IMR-90 (cell line): ENCODE data around the gene GGN.

Experiments
- NFE2L2 ChIP-seq: fragments of 150-350 bp; IDR thresholded peaks from 2 replicates; pipeline ENCODE4 v1.6.1; 2016; ENCODE audit warnings: low read depth, mild to moderate bottlenecking, low read length
- POLR2A ChIP-seq: IDR thresholded peaks from 2 replicates; pipeline ENCODE4 v1.6.1; 2012; ENCODE audit warnings: mild to moderate bottlenecking, low read depth, low read length
- TF ChIP-seq, protein P1 (sequence below): fragments of 150-350 bp; IDR thresholded peaks from 2 replicates; pipeline ENCODE4 v1.6.1; 2016; ENCODE audit warnings: low read depth, mild to moderate bottlenecking, low read length, moderate library complexity, borderline replicate concordance
- TF ChIP-seq, protein P2 (sequence below): conservative IDR thresholded peaks from 2 replicates; pipeline ENCODE4 v1.5.1; 2012; ENCODE audit warnings: mild to moderate bottlenecking, low read depth, low read length, improper control_type of control experiment

- TF ChIP-seq POLR2A (no peak), NFE2L2 (no peak)
- TF ChIP-seq, protein P1, sequence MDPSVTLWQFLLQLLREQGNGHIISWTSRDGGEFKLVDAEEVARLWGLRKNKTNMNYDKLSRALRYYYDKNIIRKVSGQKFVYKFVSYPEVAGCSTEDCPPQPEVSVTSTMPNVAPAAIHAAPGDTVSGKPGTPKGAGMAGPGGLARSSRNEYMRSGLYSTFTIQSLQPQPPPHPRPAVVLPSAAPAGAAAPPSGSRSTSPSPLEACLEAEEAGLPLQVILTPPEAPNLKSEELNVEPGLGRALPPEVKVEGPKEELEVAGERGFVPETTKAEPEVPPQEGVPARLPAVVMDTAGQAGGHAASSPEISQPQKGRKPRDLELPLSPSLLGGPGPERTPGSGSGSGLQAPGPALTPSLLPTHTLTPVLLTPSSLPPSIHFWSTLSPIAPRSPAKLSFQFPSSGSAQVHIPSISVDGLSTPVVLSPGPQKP, result no peak
- TF ChIP-seq, protein P2, sequence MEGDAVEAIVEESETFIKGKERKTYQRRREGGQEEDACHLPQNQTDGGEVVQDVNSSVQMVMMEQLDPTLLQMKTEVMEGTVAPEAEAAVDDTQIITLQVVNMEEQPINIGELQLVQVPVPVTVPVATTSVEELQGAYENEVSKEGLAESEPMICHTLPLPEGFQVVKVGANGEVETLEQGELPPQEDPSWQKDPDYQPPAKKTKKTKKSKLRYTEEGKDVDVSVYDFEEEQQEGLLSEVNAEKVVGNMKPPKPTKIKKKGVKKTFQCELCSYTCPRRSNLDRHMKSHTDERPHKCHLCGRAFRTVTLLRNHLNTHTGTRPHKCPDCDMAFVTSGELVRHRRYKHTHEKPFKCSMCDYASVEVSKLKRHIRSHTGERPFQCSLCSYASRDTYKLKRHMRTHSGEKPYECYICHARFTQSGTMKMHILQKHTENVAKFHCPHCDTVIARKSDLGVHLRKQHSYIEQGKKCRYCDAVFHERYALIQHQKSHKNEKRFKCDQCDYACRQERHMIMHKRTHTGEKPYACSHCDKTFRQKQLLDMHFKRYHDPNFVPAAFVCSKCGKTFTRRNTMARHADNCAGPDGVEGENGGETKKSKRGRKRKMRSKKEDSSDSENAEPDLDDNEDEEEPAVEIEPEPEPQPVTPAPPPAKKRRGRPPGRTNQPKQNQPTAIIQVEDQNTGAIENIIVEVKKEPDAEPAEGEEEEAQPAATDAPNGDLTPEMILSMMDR, result no peak
These were observed 17.4 kb upstream of the GGN start for GRCh38 chr19:38405276-38405675.
